Ectodermal cell (in vitro differentiated cells): Measurements from ENCODE around the gene SMYD5. TPM values are rescaled to one million over a fixed set of nuclear protein-coding genes. Genes with fewer than 3 reads are reported as not detected.
"Not testable (repeated sequence)": the region's sequence is repeated elsewhere in the genome, so short reads cannot be mapped to it uniquely, and the experiment has no call there.

Source experiments
- H3K27ac ChIP-seq: 2 replicates; pipeline ENCODE4 v1.7.0; 2013; ENCODE audit warnings: mild to moderate bottlenecking, low read depth, low read length; ENCODE audit not compliant: insufficient read depth, poor library complexity, severe bottlenecking
- H3K27me3 ChIP-seq: 2 replicates; pipeline ENCODE4 v1.7.0; 2013; ENCODE audit warnings: mild to moderate bottlenecking, low read length; ENCODE audit not compliant: insufficient read depth, control insufficient read depth, poor library complexity, severe bottlenecking
- H3K36me3 ChIP-seq: one replicate; pipeline ENCODE4 v1.7.0; 2013; ENCODE audit warnings: low read length; ENCODE audit not compliant: control insufficient read depth, insufficient read depth
- H3K4me1 ChIP-seq: one replicate; pipeline ENCODE4 v1.7.0; 2013; ENCODE audit warnings: low read length; ENCODE audit not compliant: control insufficient read depth, insufficient read depth
- H3K4me3 ChIP-seq: 2 replicates; pipeline ENCODE4 v1.7.0; 2013; ENCODE audit warnings: low read depth, low read length, control low read depth; ENCODE audit not compliant: insufficient read depth
- H3K9me3 ChIP-seq: 2 replicates; pipeline ENCODE4 v1.7.0; 2013; ENCODE audit warnings: mild to moderate bottlenecking, low read length, moderate library complexity; ENCODE audit not compliant: control insufficient read depth
- WGBS, 2 experiments: methylation state at CpG; one replicate each; pipeline ENCODE4 v1.1.7; 2013; ENCODE audit warnings: missing lambda C conversion rate in 2 of 2; 5-methylcytosine and 5-hydroxymethylcytosine counted together
- polyA plus RNA-seq, 4 experiments: library from polyadenylated mRNA; stranded (reverse); fragments of 50-300 nt; gene quantifications; one replicate each; pipeline ENCODE4 v1.2.3, GENCODE V29; 2013

The SMYD5 gene
- 46.3 TPM for polyA plus RNA-seq (2013, experiment 1 of 4)
- 49.1 TPM for polyA plus RNA-seq (2013, experiment 2 of 4)
- polyA plus RNA-seq (2013, experiment 3 of 4) = 28.4 TPM
- polyA plus RNA-seq (2013, experiment 4 of 4) = 30.8 TPM

DNA sequence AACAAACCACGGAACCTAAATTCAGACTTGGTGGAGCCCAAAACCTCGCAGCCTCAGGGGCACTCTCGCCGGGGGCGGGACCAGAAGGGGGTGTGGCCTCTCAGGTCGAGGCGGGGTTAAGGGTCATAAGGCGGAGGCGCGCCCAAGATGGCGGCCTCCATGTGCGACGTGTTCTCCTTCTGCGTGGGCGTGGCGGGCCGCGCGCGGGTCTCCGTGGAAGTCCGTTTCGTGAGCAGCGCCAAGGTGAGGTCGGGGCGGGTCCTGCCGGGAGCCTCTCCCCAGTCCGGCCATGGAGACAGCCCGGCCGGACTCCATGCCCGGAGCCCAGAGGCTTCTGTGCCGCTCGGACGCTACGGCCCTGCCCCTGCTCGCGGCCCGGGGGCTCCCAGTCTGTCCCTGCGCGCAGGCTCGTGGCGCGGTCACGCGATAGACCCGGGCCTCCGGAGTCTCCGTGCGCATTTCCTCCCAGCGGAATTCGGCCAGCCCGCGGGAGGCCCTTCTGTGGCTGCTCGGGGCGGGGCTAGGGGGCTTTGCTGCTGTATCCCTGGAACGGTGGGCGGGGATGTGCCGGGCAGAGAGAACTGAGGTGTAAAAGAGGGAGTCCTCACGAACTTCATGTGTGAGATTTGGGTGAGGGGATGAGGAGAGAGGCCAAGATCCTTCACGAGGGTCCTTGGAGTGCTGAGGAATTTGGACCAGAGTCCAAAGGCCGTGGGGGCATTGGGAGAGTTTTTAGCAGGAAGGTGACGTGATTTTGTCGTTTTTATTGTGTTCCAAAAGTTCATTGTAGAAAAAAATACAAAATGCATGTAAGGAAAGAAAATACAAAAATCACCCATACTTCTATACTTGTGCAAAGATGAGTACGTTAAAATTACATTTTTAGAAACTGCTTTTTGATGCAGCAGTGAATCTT, at the start of gene SMYD5:
Gene SMYD5 (plus strand): TSS at position 126 of the 916 bp plus-strand sequence. CDS start 22 bp downstream, at position 148.
- WGBS, 2 experiments = 0 to 1% methylated on average over 63 to 64 of the region's 64 CpGs

DNA sequence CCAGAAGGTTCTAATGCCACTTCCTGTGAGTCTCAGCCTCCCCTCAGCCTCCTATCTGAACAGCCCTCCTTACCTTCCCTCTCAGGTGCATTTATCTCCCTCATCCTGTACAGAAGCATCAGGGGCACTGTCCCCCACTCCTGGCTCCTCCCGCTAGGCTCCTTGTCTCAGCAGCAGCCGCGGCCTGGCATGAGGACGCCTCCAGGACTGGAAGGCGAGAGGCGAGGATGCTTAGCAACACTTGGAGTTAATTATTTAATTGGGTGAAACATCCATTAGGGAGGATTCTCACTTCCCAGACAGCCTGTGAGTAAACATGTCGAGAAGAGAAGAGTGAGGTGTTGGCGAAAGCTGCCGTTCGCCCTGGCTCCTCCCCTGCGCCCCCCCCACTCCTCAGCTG, 48.1 kb upstream of the SMYD5 start:
- 86 to 90% methylated on average over 10 to 11 of the region's 11 CpGs for WGBS, 2 experiments
- H3K4me1 ChIP-seq, H3K27me3 ChIP-seq, H3K36me3 ChIP-seq, H3K9me3 ChIP-seq, H3K4me3 ChIP-seq, H3K27ac ChIP-seq: not testable (repeated sequence)

More for the DNA sequence above, at the start of gene SMYD5:
- peak within 1 kb of the TSS; percentile 93 for H3K4me3 ChIP-seq
- H3K9me3 ChIP-seq = no peaks in the 10 kb centered on the region
- peaks cover 7% of the 10 kb centered on the region for H3K4me1 ChIP-seq
- no peaks in the 10 kb centered on the region for H3K27me3 ChIP-seq
- peak within 1 kb of the TSS; percentile 77 for H3K27ac ChIP-seq
- no peaks in the 10 kb centered on the region for H3K36me3 ChIP-seq

DNA sequence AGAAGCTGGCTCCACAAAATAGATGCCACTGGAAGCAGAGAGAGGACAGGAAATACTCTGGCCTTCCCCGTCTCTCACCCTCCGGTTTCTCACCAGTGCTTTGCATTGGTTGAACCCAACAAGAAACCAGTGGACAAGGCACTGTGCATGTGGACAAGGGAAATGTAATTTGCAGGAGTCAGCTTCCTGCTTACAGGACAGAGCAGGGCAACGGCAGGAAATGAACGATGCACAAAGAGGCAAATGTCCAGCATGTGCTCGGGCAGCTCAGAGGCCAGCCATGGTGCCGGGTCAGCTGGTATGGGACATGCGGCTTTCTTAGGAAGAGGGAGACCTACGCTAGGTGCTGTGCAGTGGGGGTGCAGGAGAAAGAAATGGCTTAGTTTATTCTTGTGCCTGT, 47.2 kb upstream of the SMYD5 start:
- H3K4me3 ChIP-seq, H3K36me3 ChIP-seq, H3K27ac ChIP-seq, H3K9me3 ChIP-seq, H3K27me3 ChIP-seq, H3K4me1 ChIP-seq: not testable (repeated sequence)
- WGBS, 2 experiments = 94 to 98% methylated on average over 4 of the region's 8 CpGs

DNA sequence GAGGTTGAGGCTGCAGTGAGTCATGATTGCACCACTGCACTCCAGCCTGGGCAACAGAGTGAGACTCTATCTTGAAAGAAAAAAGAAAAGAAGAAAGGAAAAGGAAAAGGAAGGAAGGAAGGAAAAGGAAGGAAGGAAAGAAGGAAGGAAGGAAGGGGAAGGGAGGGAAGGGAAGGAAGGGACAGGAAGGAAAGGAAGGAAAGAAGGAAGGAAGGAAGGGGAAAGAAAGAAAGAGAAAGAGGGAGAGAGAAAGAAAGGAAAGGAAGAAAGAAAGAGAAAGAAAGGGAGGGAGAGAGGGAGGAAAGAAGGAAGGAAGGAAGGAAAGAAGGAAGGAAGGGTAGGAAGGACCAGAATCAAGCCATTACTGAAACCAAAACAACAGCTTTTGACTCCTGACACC, 45.7 kb upstream of the SMYD5 start:
- H3K36me3 ChIP-seq, H3K27ac ChIP-seq, H3K4me1 ChIP-seq, H3K9me3 ChIP-seq, H3K4me3 ChIP-seq, H3K27me3 ChIP-seq: not testable (repeated sequence)

DNA sequence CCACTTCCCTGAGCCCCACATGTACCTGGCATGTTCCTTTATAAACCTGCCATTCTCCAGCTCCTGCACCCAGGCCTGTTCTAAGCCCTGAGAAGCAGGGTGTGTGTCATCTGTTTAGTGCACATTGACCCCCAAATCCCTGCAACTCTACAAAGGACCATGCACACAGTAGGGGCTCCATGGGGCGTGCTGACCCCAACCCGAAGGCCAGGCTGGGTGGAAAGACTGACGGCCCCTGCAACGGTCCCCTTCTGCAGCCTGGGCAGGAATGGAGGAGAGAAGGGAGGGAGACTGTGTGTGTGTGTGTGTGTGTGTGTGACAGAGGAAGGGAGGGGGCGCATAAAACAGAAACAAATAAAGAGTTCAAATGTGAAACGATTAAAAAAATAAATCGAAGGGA, 43.7 kb upstream of the SMYD5 start:
- H3K9me3 ChIP-seq, H3K4me3 ChIP-seq, H3K36me3 ChIP-seq, H3K4me1 ChIP-seq, H3K27ac ChIP-seq: not testable (repeated sequence)
- peaks cover 20% of the 10 kb centered on the region for H3K27me3 ChIP-seq
- WGBS, 2 experiments = 80% methylated on average over 4 of the region's 7 CpGs

DNA sequence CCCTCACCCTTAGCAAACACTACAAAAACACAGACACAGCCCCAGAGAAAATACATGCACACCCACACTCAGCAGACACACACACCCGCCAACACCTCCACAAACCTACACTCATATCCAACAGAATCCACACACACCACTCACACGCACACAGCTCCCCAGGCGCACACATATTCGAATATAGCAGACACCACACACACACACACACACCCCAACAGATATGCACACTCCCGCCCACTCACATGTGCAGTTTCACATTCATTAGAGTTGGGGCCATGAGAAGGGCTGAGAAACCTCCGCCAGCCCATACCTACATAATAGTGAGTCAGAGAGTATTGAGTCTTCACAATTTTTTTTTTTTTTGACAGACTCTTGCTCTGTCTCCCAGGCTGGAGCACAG, 41.1 kb upstream of the SMYD5 start:
- H3K27me3 ChIP-seq = peaks cover 46% of the 10 kb centered on the region
- H3K27ac ChIP-seq = no peak overlapping the region
- no peak overlapping the region for H3K4me3 ChIP-seq
- H3K36me3 ChIP-seq = no peaks in the 10 kb centered on the region
- H3K4me1 ChIP-seq = peaks cover 11% of the 10 kb centered on the region
- 88 to 89% methylated on average over 6 of the region's 6 CpGs for WGBS, 2 experiments
- no peaks in the 10 kb centered on the region for H3K9me3 ChIP-seq

DNA sequence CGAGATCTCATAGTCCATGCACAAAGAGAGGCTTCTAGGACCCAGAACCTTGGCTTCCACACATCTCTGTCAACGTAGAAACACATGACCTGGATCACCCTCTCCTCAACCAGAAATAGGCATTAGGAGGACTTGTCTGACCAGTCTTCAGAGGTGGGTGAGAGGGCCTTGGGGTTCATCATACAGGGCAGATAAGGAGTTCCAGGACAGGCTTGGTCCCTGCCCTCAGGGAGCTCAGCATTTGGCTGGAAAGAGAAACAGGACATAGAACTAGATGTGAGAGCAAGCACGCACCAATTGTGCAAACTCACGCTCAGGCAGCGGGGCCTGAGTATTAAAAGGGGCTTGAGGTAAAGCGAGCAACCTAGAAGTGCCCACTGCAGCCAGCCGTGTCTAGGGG, 40.3 kb upstream of the SMYD5 start:
- 90 to 93% methylated on average over 7 of the region's 7 CpGs for WGBS, 2 experiments
- peaks cover 11% of the 10 kb centered on the region for H3K4me1 ChIP-seq
- H3K27ac ChIP-seq = no peak overlapping the region
- peaks cover 54% of the 10 kb centered on the region for H3K27me3 ChIP-seq
- H3K36me3 ChIP-seq = no peaks in the 10 kb centered on the region
- H3K4me3 ChIP-seq = no peak overlapping the region
- H3K9me3 ChIP-seq = no peaks in the 10 kb centered on the region

DNA sequence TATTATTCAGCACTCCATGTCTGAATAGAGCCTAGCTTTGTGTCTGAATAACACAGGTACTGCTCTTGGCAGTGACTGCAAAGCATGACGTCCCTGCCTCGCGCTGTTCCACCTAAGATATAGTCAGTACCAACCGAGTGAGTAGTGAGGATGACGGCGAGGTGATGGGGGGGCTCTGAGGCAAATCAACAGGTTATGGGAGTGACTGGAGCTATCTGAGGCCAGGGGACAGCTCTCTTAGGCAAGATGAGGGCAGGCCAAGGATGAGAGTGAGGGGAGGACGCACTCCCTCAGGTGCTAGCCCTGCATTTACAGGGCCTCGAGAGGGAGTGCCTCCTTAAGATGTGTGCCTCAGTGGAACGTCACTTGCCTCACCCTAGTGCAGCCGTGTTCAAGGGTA, 39.8 kb upstream of the SMYD5 start:
- Histone ChIP-seq H3K36me3 (no peaks in the 10 kb centered on the region), H3K9me3 (no peaks in the 10 kb centered on the region), H3K27me3 (peaks cover 55% of the 10 kb centered on the region), H3K27ac (no peak overlapping the region), H3K4me1 (peaks cover 11% of the 10 kb centered on the region), H3K4me3 (no peak overlapping the region)
- WGBS, 2 experiments = 89 to 91% methylated on average over 10 of the region's 10 CpGs

DNA sequence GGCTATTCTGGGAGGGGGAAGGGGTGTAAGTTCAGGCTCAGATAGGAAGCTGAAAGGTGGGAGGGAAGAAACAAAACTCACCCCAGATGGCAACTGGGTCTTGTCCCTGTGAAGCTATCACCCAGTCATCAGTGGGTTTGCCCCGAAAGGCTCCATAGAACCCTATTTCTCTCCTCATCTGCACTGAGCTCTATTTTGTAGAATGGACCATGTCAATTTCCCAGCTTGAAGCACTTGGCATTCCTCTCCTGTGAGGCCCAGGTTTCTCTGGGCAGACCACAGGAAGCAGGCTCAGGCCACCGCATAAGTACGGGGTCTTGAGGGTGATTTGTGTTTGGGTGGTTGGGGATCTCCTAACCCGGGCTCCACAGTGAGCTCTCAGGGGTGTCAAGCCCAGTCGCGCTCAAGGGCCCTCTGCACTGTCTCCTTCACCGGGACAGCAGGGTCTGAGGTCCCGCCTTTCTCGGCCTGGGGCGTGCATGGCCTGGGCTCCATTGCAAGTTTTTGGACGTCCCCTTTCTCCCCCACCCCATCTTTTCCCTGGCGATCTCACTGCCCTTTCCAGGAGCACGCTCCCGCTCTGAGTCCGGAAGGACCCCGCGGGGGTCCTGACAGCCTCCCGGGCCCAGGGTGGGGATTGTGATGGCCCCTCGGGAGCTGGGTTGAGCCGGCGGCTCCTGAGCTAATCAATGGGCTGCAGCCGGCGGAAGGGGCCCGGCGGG, 38.9 kb upstream of the SMYD5 start:
- 7% methylated on average over 25 of the region's 25 CpGs for WGBS, 2 experiments
- Histone ChIP-seq H3K27ac (no peak overlapping the region), H3K9me3 (no peaks in the 10 kb centered on the region), H3K27me3 (peaks cover 63% of the 10 kb centered on the region), H3K4me3 (peak overlapping the region; percentile 30), H3K4me1 (peaks cover 11% of the 10 kb centered on the region), H3K36me3 (no peaks in the 10 kb centered on the region)

DNA sequence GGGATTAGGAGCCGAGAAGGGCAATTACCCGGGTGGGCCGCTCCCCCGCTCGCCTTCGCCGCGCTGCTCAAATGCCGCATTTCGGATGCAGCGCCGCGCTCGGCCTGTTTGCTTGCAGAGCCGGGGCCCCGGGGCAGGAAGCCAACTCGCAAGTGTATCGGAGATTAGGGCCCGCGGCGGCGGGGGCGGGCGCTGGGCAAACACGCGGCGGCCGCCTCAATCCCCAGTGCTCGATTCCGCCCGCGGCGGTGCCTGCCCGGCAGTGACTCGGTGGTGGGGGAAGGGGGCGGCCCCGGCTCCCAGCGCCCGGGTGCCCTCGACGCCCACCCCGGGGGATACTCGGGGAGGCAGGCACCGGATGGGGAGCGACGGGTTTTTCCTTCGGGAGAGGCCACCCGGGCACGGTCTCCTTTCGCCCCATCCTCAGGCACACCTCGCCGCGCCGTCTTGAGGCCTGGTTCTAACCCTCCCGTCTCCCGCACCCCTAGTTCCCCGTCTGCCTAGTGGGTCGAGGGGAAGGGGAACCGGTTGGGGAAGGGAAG, 38.3 kb upstream of the SMYD5 start:
- Histone ChIP-seq H3K27me3 (peaks cover 69% of the 10 kb centered on the region), H3K4me1 (peaks cover 11% of the 10 kb centered on the region), H3K9me3 (no peaks in the 10 kb centered on the region), H3K36me3 (no peaks in the 10 kb centered on the region), H3K27ac (no peak overlapping the region), H3K4me3 (peak overlapping the region; percentile 30)
- 1% methylated on average over 59 of the region's 59 CpGs for WGBS, 2 experiments
